OCI-LY1 (cell line): ENCODE results near the gene PSEN1.

Experiments
- H2AFZ ChIP-seq: fragments of 200-600 bp; sonication (generic), shearing (Covaris generic); 2 replicates; pipeline ENCODE4 v1.6.0; 2014; ENCODE audit warnings: antibody characterized with exemption, mild to moderate bottlenecking, low read length
- H3F3A ChIP-seq: fragments of 200-600 bp; sonication (generic), shearing (Covaris generic); 2 replicates; pipeline ENCODE4 v1.6.0; 2014; ENCODE audit warnings: mild to moderate bottlenecking, antibody characterized with exemption, low read length, moderate library complexity; ENCODE audit not compliant: insufficient read depth
- H3K27ac ChIP-seq: fragments of 200-600 bp; sonication (generic); 2 replicates; pipeline ENCODE4 v1.5.1; 2014; ENCODE audit warnings: low read length, mixed run types, mild to moderate bottlenecking, low read depth; ENCODE audit not compliant: poor library complexity, severe bottlenecking
- H3K27me3 ChIP-seq: fragments of 200-600 bp; sonication (generic); 2 replicates; pipeline ENCODE4 v1.6.0; 2014; ENCODE audit warnings: antibody characterized with exemption, mild to moderate bottlenecking, low read length, moderate library complexity; ENCODE audit not compliant: insufficient read depth
- H3K36me3 ChIP-seq: fragments of 200-600 bp; sonication (generic); 2 replicates; pipeline ENCODE4 v1.6.1; 2014; ENCODE audit warnings: mild to moderate bottlenecking, antibody characterized with exemption, low read length, moderate library complexity, mixed read lengths; ENCODE audit not compliant: insufficient read depth
- H3K4me1 ChIP-seq: fragments of 200-600 bp; sonication (generic); 2 replicates; pipeline ENCODE4 v1.5.1; 2014; ENCODE audit warnings: mild to moderate bottlenecking, low read length, moderate library complexity; ENCODE audit not compliant: insufficient read depth, severe bottlenecking
- H3K4me2 ChIP-seq: fragments of 200-600 bp; sonication (generic), shearing (Covaris generic); 2 replicates; pipeline ENCODE4 v1.6.1; 2014; ENCODE audit warnings: low read length
- H3K4me3 ChIP-seq: fragments of 200-600 bp; sonication (generic); 2 replicates; pipeline ENCODE4 v1.5.1; 2014; ENCODE audit warnings: low read length, low read depth, mild to moderate bottlenecking, mixed read lengths; ENCODE audit not compliant: poor library complexity, severe bottlenecking
- H3K79me2 ChIP-seq: fragments of 200-600 bp; shearing (Covaris generic); 2 replicates; pipeline ENCODE4 v1.6.1; 2016; ENCODE audit warnings: mixed run types, low read length, mixed read lengths; ENCODE audit not compliant: insufficient read depth
- H3K9ac ChIP-seq: fragments of 200-600 bp; sonication (generic), shearing (Covaris generic); 2 replicates; pipeline ENCODE4 v1.6.1; 2014; ENCODE audit warnings: mild to moderate bottlenecking, low read length, mixed read lengths
- H3K9me2 ChIP-seq: fragments of 200-600 bp; sonication (generic), shearing (Covaris generic); 2 replicates; pipeline ENCODE4 v1.6.1; 2014; ENCODE audit warnings: low read depth, mild to moderate bottlenecking, low read length, mixed read lengths
- H3K9me3 ChIP-seq: fragments of 200-600 bp; shearing (Covaris generic); 2 replicates; pipeline ENCODE4 v1.6.1; 2014; ENCODE audit warnings: low read length, mixed read lengths
- H4K20me1 ChIP-seq: fragments of 200-600 bp; sonication (generic), shearing (Covaris generic); 2 replicates; pipeline ENCODE4 v1.6.0; 2016; ENCODE audit warnings: mild to moderate bottlenecking, low read length; ENCODE audit not compliant: insufficient read depth
- CTCF ChIP-seq: fragments of 200-600 bp; sonication (generic), shearing (Covaris generic); IDR thresholded peaks from 2 replicates; pipeline ENCODE4 v1.5.1; 2017; ENCODE audit warnings: mild to moderate bottlenecking, antibody characterized with exemption, low read length, moderate library complexity, mixed read lengths
- EZH2 ChIP-seq: fragments of 200-600 bp; sonication (generic), shearing (Covaris generic); IDR thresholded peaks from 2 replicates; pipeline ENCODE4 v1.8.0; 2017; ENCODE audit warnings: borderline replicate concordance, mixed run types, mild to moderate bottlenecking, antibody characterized with exemption, low read length, moderate library complexity, mixed read lengths

Gene PSEN1

GRCh38 chr14:73136085-73136386 is 271 bp upstream of the PSEN1 start:
- Histone ChIP-seq H3K9ac (peak overlapping the region; percentile 44), H3K27ac (peak overlapping the region; percentile 63)
- TF ChIP-seq CTCF (no peak), EZH2 (no peak)

GRCh38 chr14:73140811-73141323 is 4.6 kb downstream of the PSEN1 start:
- H3K27me3 ChIP-seq, result no peaks in the 10 kb centered on the region
- peaks cover 17% of the 10 kb centered on the region for H3K4me1 ChIP-seq
- peaks cover 3% of the 10 kb centered on the region; the same call in 1 of the 2 replicates for H3K36me3 ChIP-seq
- H3K9me2 ChIP-seq, result no peaks in the 10 kb centered on the region
- no peak overlapping the region for H2AFZ ChIP-seq
- no peak overlapping the region for H3K4me3 ChIP-seq
- no peak overlapping the region for H3K9ac ChIP-seq
- H3K27ac ChIP-seq, result no peak overlapping the region
- no peak overlapping the region for H3K4me2 ChIP-seq
- H3K79me2 ChIP-seq, result peaks cover 57% of the 10 kb centered on the region
- TF ChIP-seq EZH2 (no peak), CTCF (no peak)
- no peaks in the 10 kb centered on the region for H3K9me3 ChIP-seq
- H3F3A ChIP-seq, result no peaks in the 10 kb centered on the region
- no peaks in the 10 kb centered on the region for H4K20me1 ChIP-seq

More at GRCh38 chr14:73136085-73136386, 271 bp upstream of the PSEN1 start:
- H3K9me2 ChIP-seq, result no peaks in the 10 kb centered on the region
- H3K4me1 ChIP-seq, result peaks cover 17% of the 10 kb centered on the region
- no peaks in the 10 kb centered on the region for H4K20me1 ChIP-seq
- peak overlapping the region; percentile 78 for H3K4me3 ChIP-seq
- peaks cover 22% of the 10 kb centered on the region for H3K79me2 ChIP-seq
- H3K27me3 ChIP-seq, result no peaks in the 10 kb centered on the region
- H3F3A ChIP-seq, result peaks cover 4% of the 10 kb centered on the region; the same call in 1 of the 2 replicates
- no peaks in the 10 kb centered on the region for H3K36me3 ChIP-seq
- peak overlapping the region; percentile 50 for H2AFZ ChIP-seq
- H3K4me2 ChIP-seq, result peak overlapping the region; percentile 96
- no peaks in the 10 kb centered on the region for H3K9me3 ChIP-seq

GRCh38 chr14:73142216-73142615 is 5.9 kb downstream of the PSEN1 start:
- H3K4me2 ChIP-seq, result no peak overlapping the region
- H3F3A ChIP-seq, result no peaks in the 10 kb centered on the region
- no peaks in the 10 kb centered on the region for H4K20me1 ChIP-seq
- H2AFZ ChIP-seq, result no peak overlapping the region
- no peak overlapping the region for H3K9ac ChIP-seq
- peaks cover 62% of the 10 kb centered on the region for H3K79me2 ChIP-seq
- H3K4me1 ChIP-seq, result peaks cover 12% of the 10 kb centered on the region
- H3K9me2 ChIP-seq, result no peaks in the 10 kb centered on the region
- H3K27me3 ChIP-seq, result no peaks in the 10 kb centered on the region
- no peak for TF ChIP-seq EZH2
- TF ChIP-seq CTCF, result no peak
- peaks cover 3% of the 10 kb centered on the region; the same call in 1 of the 2 replicates for H3K36me3 ChIP-seq
- no peak overlapping the region for H3K27ac ChIP-seq
- H3K4me3 ChIP-seq, result no peak overlapping the region
- H3K9me3 ChIP-seq, result no peaks in the 10 kb centered on the region
